ENCODE results near the gene CHST14.

CHST14 gene

GRCh38 chr15:40436892-40437751, 33.7 kb upstream of the CHST14 start:
- TF ChIP-seq TARDBP (IDR thresholded peaks at IDR 0.05) (no peak), FOXK2 (IDR thresholded peaks at IDR 0.05) (no peak), HDGF (IDR thresholded peaks at IDR 0.05; ENCODE audit: borderline replicate concordance) (no peak), PKNOX1 (IDR thresholded peaks at IDR 0.05) (no peak), NFRKB (IDR thresholded peaks at IDR 0.05) (no peak), L3MBTL2 (conservative IDR thresholded peaks at IDR 0.05) (no peak), FOXA1 (IDR thresholded peaks at IDR 0.05) (no peak), SUZ12 (IDR thresholded peaks at IDR 0.05) (no peak), SP1 (IDR thresholded peaks at IDR 0.05) (no peak), LEF1 (IDR thresholded peaks at IDR 0.05; ENCODE audit: borderline replicate concordance) (no peak), ARNT (IDR thresholded peaks at IDR 0.05) (no peak), BHLHE40 (IDR thresholded peaks at IDR 0.05; ENCODE audit: borderline replicate concordance) (no peak), ZNF384 (IDR thresholded peaks at IDR 0.05) (no peak), ELF4 (IDR thresholded peaks at IDR 0.05) (no peak), CTBP1 (IDR thresholded peaks at IDR 0.05; ENCODE audit: borderline replicate concordance) (no peak), FOXM1 (IDR thresholded peaks at IDR 0.05; ENCODE audit: borderline replicate concordance) (no peak)
- ChIA-PET POLR2A (no interaction called here), CTCF (no interaction called here)
- no peak for DNase-seq (ENCODE audit: extremely low spot score)

- ChIA-PET POLR2A (no interaction called here), CTCF (no interaction called here)
- no peak for DNase-seq (ENCODE audit: extremely low spot score)
- TF ChIP-seq ELF4 (IDR thresholded peaks at IDR 0.05) (no peak), SUZ12 (IDR thresholded peaks at IDR 0.05) (no peak), NFRKB (IDR thresholded peaks at IDR 0.05) (no peak), L3MBTL2 (conservative IDR thresholded peaks at IDR 0.05) (no peak), ARNT (IDR thresholded peaks at IDR 0.05) (no peak), FOXA1 (IDR thresholded peaks at IDR 0.05) (no peak), HDGF (IDR thresholded peaks at IDR 0.05; ENCODE audit: borderline replicate concordance) (no peak), TARDBP (IDR thresholded peaks at IDR 0.05) (no peak), LEF1 (IDR thresholded peaks at IDR 0.05; ENCODE audit: borderline replicate concordance) (no peak), SP1 (IDR thresholded peaks at IDR 0.05) (no peak), FOXM1 (IDR thresholded peaks at IDR 0.05; ENCODE audit: borderline replicate concordance) (no peak), CTBP1 (IDR thresholded peaks at IDR 0.05; ENCODE audit: borderline replicate concordance) (no peak), FOXK2 (IDR thresholded peaks at IDR 0.05) (no peak), BHLHE40 (IDR thresholded peaks at IDR 0.05; ENCODE audit: borderline replicate concordance) (no peak), PKNOX1 (IDR thresholded peaks at IDR 0.05) (no peak), ZNF384 (IDR thresholded peaks at IDR 0.05) (no peak)
These were observed 32.8 kb upstream of the CHST14 start for GRCh38 chr15:40437752-40438687.

GRCh38 chr15:40438712-40439111, 32.1 kb upstream of the CHST14 start:
- no peak for DNase-seq (ENCODE audit: extremely low spot score)
- ChIA-PET POLR2A (interaction anchor here (1.4 kb wide), 1 partner anchor 8 kb away, joined by 5 read pairs; no protein-coding TSS in a partner anchor), CTCF (no interaction called here)
- TF ChIP-seq FOXA1 (IDR thresholded peaks at IDR 0.05) (no peak), CTBP1 (IDR thresholded peaks at IDR 0.05; ENCODE audit: borderline replicate concordance) (no peak), TARDBP (IDR thresholded peaks at IDR 0.05) (no peak), SP1 (IDR thresholded peaks at IDR 0.05) (no peak), FOXK2 (IDR thresholded peaks at IDR 0.05) (no peak), LEF1 (IDR thresholded peaks at IDR 0.05; ENCODE audit: borderline replicate concordance) (no peak), SUZ12 (IDR thresholded peaks at IDR 0.05) (no peak), BHLHE40 (IDR thresholded peaks at IDR 0.05; ENCODE audit: borderline replicate concordance) (no peak), ARNT (IDR thresholded peaks at IDR 0.05) (no peak), FOXM1 (IDR thresholded peaks at IDR 0.05; ENCODE audit: borderline replicate concordance) (no peak), ELF4 (IDR thresholded peaks at IDR 0.05) (no peak), ZNF384 (IDR thresholded peaks at IDR 0.05) (no peak), HDGF (IDR thresholded peaks at IDR 0.05; ENCODE audit: borderline replicate concordance) (no peak), L3MBTL2 (conservative IDR thresholded peaks at IDR 0.05) (no peak), NFRKB (IDR thresholded peaks at IDR 0.05) (no peak), PKNOX1 (IDR thresholded peaks at IDR 0.05) (no peak)

GRCh38 chr15:40439461-40439959, 31.3 kb upstream of the CHST14 start:
- TF ChIP-seq FOXA1 (IDR thresholded peaks at IDR 0.05) (no peak), SP1 (IDR thresholded peaks at IDR 0.05) (no peak), PKNOX1 (IDR thresholded peaks at IDR 0.05) (no peak), HDGF (IDR thresholded peaks at IDR 0.05; ENCODE audit: borderline replicate concordance) (no peak), LEF1 (IDR thresholded peaks at IDR 0.05; ENCODE audit: borderline replicate concordance) (no peak), CTBP1 (IDR thresholded peaks at IDR 0.05; ENCODE audit: borderline replicate concordance) (no peak), L3MBTL2 (conservative IDR thresholded peaks at IDR 0.05) (no peak), SUZ12 (IDR thresholded peaks at IDR 0.05) (no peak), TARDBP (IDR thresholded peaks at IDR 0.05) (no peak), BHLHE40 (IDR thresholded peaks at IDR 0.05; ENCODE audit: borderline replicate concordance) (no peak), FOXK2 (IDR thresholded peaks at IDR 0.05) (no peak)
- ChIA-PET POLR2A (interaction anchor here (0.8 to 1.7 kb wide), 7 partner anchors 9 to 130 kb away, joined by 3 to 7 read pairs (median 5); partner anchors contain the start of genes CCDC32, CHST14 and RPUSD2), CTCF (interaction anchor here (0.6 to 1.5 kb wide), 3 partner anchors 8 to 568 kb away, joined by 3 to 5 read pairs (median 4); no protein-coding TSS in a partner anchor)
- DNase-seq (ENCODE audit: extremely low spot score): peak; percentile 14

All from HEK293T (cell line).